Transverse colon (tissue), 4 donors: ENCODE measurements around the gene FAM13A. TPM values are rescaled to one million over a fixed set of nuclear protein-coding genes. Genes with fewer than 3 reads are reported as not detected.

Source experiments
- DNase-seq: peaks from one replicate; pipeline ENCODE4 v3.0.0-alpha.2; 2019
- H3K27ac ChIP-seq, 4 donors: fragments of 200-600 bp; sonication (generic); 2 replicates each; pipeline ENCODE4 v1.5.1; 2016 to 2018; ENCODE audit warnings: inconsistent platforms in 4 of 4
- H3K27me3 ChIP-seq: fragments of 200-600 bp; sonication (generic); 2 replicates; pipeline ENCODE4 v1.5.1; 2017; ENCODE audit warnings: inconsistent platforms
- H3K36me3 ChIP-seq, 4 donors: fragments of 200-600 bp; sonication (generic); 2 replicates each; pipeline ENCODE4 v1.5.1; 2017 to 2019; ENCODE audit warnings: inconsistent platforms in 4 of 4
- H3K4me1 ChIP-seq, 4 donors: fragments of 200-600 bp; sonication (generic); 2 replicates each; pipeline ENCODE4 v1.5.1; 2017 to 2020; ENCODE audit warnings: inconsistent platforms in 4 of 4
- H3K4me3 ChIP-seq, 4 donors: fragments of 200-600 bp; sonication (generic); 1 replicate in 1 of 4; 2 replicates in 3 of 4; pipeline versions ENCODE4 v1.5.1 to v1.6.1; 2017 to 2019; ENCODE audit warnings: inconsistent platforms in 4 of 4
- H3K9me3 ChIP-seq, 2 donors: fragments of 200-600 bp; sonication (generic); 2 replicates each; pipeline ENCODE4 v1.5.1; 2017 to 2019; ENCODE audit warnings: inconsistent platforms in 2 of 2
- EP300 ChIP-seq: sonication (generic); formaldehyde crosslinking; IDR thresholded peaks from one replicate; pipeline ENCODE4 v1.6.1; 2017; ENCODE audit warnings: antibody characterized with exemption, low read depth
- POLR2A ChIP-seq: fragments of 450-650 bp; IDR thresholded peaks from one replicate; pipeline ENCODE4 v1.6.1; 2016; ENCODE audit warnings: antibody characterized with exemption, mild to moderate bottlenecking, moderate library complexity
- POLR2AphosphoS5 ChIP-seq, 3 donors: sonication (generic); formaldehyde crosslinking; IDR thresholded peaks; one replicate each; pipeline ENCODE4 v1.6.1; 2016; ENCODE audit warnings: antibody characterized with exemption in 3 of 3
- WGBS, 2 donors: methylation state at CpG; one replicate each; pipeline ENCODE4 v1.1.5; 2018; ENCODE audit warnings: low coverage in 1 of 2; 5-methylcytosine and 5-hydroxymethylcytosine counted together
- in situ Hi-C, 4 donors: fragments of 200-750 bp; cut with MboI; loops; one replicate each; pipeline versions ENCODE4 v1.15.0 to v1.15.1; 2017; ENCODE audit warnings: low sequenced_read_pairs in 3 of 4, low pct_ligation_motif_present in 1 of 4, low pct_unique_long_range_greater_than_20kb in 1 of 4
- intact Hi-C: fragments of 100-400 bp; cut with DNase I; formaldehyde crosslinking; loops from one replicate; pipeline ENCODE4 v1.15.1; 2023; ENCODE audit warnings: low total_unique reads
- total RNA-seq, 4 donors: library from RNA; depleted of rRNA; stranded (reverse); fragments of >200 nt; gene quantifications; one replicate each; pipeline ENCODE4 v1.1.0, GENCODE V29; 2016
- TF ChIP-seq, protein P1 (sequence below), 5 experiments: fragments of 200-600 bp in 3 of 5; fragments of 450-650 bp in 2 of 5; sonication (generic) in 3 of 5; IDR thresholded peaks; 1 replicate in 2 of 5; 2 replicates in 3 of 5; pipeline ENCODE4 v1.5.1; 2016 to 2017; ENCODE audit warnings: antibody characterized with exemption in 5 of 5, inconsistent platforms in 3 of 5, mild to moderate bottlenecking in 2 of 5, moderate library complexity in 1 of 5

FAM13A gene
- total RNA-seq, 4 donors from 2014 or later: 57.6 to 88.6 (median 67.6) TPM

DNA sequence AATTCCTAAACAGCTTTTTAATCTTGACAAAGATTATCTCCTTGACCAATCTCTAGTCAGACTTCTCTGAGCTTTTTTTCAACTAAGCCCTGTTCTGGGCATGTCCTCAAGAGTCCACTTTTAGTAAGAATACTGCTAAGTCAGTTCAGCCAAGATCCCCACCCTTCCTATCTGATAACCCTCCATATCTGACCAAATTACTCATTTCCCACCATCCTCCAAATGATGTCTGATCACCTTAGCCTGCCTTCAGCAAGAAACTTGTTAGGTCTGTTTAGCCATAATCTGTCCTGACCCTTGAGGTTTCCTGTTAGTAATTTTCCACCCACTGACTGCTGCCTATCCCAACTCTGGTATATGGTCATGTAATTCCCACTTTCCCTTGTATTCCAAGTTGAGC, 65.2 kb downstream of the FAM13A start:
- Histone ChIP-seq H3K4me3 (no peak overlapping the region), H3K9me3 (no peaks in the 10 kb centered on the region), H3K4me1 (peaks cover 0 to 5% (median 2%) of the 10 kb centered on the region in 4 donors), H3K36me3 (no peaks in the 10 kb centered on the region), H3K27ac (no peak overlapping the region), H3K27me3 (no peaks in the 10 kb centered on the region)
- in situ Hi-C loops (no loop called here), intact Hi-C loops (no loop called here)
- TF ChIP-seq EP300: no peak
- DNase-seq: no peak

GRCh38 chr4:88989990-88990389, 67.0 kb downstream of the FAM13A start:
- in situ Hi-C loops: no loop called here
- peaks cover 0 to 5% (median 2%) of the 10 kb centered on the region in 4 donors for H3K4me1 ChIP-seq
- intact Hi-C loops: no loop called here
- H3K4me3 ChIP-seq: no peak overlapping the region
- no peak overlapping the region for H3K27ac ChIP-seq
- WGBS, 2 donors: 38 to 82% methylated on average over 1 of the region's 1 CpG
- no peaks in the 10 kb centered on the region for H3K36me3 ChIP-seq
- no peaks in the 10 kb centered on the region for H3K27me3 ChIP-seq
- no peaks in the 10 kb centered on the region for H3K9me3 ChIP-seq
- no peak for DNase-seq
- TF ChIP-seq POLR2A (no peak), EP300 (no peak), POLR2AphosphoS5 (IDR thresholded peaks at IDR 0.05) (no peak)
- TF ChIP-seq, protein P1, sequence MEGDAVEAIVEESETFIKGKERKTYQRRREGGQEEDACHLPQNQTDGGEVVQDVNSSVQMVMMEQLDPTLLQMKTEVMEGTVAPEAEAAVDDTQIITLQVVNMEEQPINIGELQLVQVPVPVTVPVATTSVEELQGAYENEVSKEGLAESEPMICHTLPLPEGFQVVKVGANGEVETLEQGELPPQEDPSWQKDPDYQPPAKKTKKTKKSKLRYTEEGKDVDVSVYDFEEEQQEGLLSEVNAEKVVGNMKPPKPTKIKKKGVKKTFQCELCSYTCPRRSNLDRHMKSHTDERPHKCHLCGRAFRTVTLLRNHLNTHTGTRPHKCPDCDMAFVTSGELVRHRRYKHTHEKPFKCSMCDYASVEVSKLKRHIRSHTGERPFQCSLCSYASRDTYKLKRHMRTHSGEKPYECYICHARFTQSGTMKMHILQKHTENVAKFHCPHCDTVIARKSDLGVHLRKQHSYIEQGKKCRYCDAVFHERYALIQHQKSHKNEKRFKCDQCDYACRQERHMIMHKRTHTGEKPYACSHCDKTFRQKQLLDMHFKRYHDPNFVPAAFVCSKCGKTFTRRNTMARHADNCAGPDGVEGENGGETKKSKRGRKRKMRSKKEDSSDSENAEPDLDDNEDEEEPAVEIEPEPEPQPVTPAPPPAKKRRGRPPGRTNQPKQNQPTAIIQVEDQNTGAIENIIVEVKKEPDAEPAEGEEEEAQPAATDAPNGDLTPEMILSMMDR (IDR thresholded peaks at IDR 0.05): no peak

- Histone ChIP-seq H3K4me3 (no peak overlapping the region), H3K27ac (no peak overlapping the region), H3K4me1 (peaks cover 0 to 3% (median 0%) of the 10 kb centered on the region in 4 donors), H3K36me3 (no peaks in the 10 kb centered on the region), H3K9me3 (no peaks in the 10 kb centered on the region), H3K27me3 (no peaks in the 10 kb centered on the region)
- DNase-seq: no peak
- in situ Hi-C loops: no loop called here
- TF ChIP-seq POLR2A: no peak
- TF ChIP-seq EP300: no peak
- TF ChIP-seq, protein P1 (IDR thresholded peaks at IDR 0.05): no peak
- TF ChIP-seq POLR2AphosphoS5 (IDR thresholded peaks at IDR 0.05): no peak
- WGBS, 2 donors: 89 to 94% methylated on average over 5 of the region's 5 CpGs
- intact Hi-C loops: no loop called here
These were observed 71.8 kb downstream of the FAM13A start for GRCh38 chr4:88985088-88985773.

GRCh38 chr4:88982757-88983156, 74.2 kb downstream of the FAM13A start:
- no peaks in the 10 kb centered on the region for H3K36me3 ChIP-seq
- no peak for DNase-seq
- no peak overlapping the region for H3K27ac ChIP-seq
- H3K4me3 ChIP-seq: no peak overlapping the region
- H3K9me3 ChIP-seq: no peaks in the 10 kb centered on the region
- TF ChIP-seq POLR2AphosphoS5 (IDR thresholded peaks at IDR 0.05): no peak
- TF ChIP-seq, protein P1 (IDR thresholded peaks at IDR 0.05): no peak
- TF ChIP-seq POLR2A: no peak
- TF ChIP-seq EP300: no peak
- H3K27me3 ChIP-seq: no peaks in the 10 kb centered on the region
- H3K4me1 ChIP-seq: no peaks in the 10 kb centered on the region
- intact Hi-C loops: no loop called here
- in situ Hi-C loops: no loop called here

- no peak for TF ChIP-seq POLR2AphosphoS5 (IDR thresholded peaks at IDR 0.05)
- Histone ChIP-seq H3K27me3 (no peaks in the 10 kb centered on the region), H3K4me1 (peaks cover 0 to 5% (median 3%) of the 10 kb centered on the region in 4 donors), H3K4me3 (no peak overlapping the region), H3K27ac (no peak overlapping the region), H3K9me3 (no peaks in the 10 kb centered on the region), H3K36me3 (no peaks in the 10 kb centered on the region)
- intact Hi-C loops: no loop called here
- DNase-seq: no peak
- WGBS, 2 donors: 88 to 96% methylated on average over 1 to 2 of the region's 2 CpGs
- in situ Hi-C loops: no loop called here
These were observed 75.0 kb downstream of the FAM13A start for GRCh38 chr4:88981993-88982392.
